ENCODE data around the gene HES4. TPM values are rescaled to one million over a fixed set of nuclear protein-coding genes. Genes with fewer than 3 reads are reported as not detected.
A peak's percentile ranks its signal among the peaks of the same experiment; 100 is the strongest.

HES4 gene
- total RNA-seq (2014; rRNA removed; shearing (Covaris generic)), result 3.6 and 17.7 TPM in 2 replicates

DNA sequence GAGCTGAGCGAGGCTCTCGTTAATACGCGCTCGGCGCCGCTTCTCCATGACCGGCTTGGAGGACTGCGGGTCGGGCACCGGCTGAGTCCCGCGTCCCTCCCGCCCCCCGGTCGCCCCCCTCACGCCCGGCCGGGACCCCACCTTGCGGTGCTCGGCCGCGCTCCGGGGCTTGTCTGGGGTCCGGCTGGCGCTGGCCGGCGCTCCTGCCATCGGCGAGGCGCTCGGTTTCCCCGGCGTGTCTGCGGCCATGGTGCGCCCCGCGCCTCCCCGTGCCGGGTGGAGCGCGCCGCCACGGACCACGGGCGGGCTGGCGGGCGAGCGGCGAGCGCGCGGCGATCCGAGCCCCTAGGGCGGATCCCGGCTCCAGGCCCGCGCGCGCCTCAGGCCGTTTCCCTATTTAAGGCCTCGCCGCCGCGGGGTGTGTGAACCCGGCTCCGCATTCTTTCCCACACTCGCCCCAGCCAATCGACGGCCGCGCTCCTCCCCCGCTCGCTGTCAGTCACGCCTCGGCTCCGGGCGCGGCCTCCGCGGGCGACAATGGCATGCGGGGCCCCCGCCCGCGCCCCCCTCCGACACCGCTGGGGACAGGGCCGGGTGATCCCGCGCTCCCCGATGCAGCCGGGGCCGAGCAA lies at the start of gene HES4:
TSS of gene HES4 (minus strand) at position 373 of the 632 bp plus-strand sequence. CDS start at position 249, 124 bp downstream.
- peak; percentile 87 for DNase-seq (ENCODE audit: low spot score)

GRCh38 chr1:1048765-1049164 lies 48.9 kb upstream of the HES4 start:
- DNase-seq (ENCODE audit: low spot score), result no peak

DNA sequence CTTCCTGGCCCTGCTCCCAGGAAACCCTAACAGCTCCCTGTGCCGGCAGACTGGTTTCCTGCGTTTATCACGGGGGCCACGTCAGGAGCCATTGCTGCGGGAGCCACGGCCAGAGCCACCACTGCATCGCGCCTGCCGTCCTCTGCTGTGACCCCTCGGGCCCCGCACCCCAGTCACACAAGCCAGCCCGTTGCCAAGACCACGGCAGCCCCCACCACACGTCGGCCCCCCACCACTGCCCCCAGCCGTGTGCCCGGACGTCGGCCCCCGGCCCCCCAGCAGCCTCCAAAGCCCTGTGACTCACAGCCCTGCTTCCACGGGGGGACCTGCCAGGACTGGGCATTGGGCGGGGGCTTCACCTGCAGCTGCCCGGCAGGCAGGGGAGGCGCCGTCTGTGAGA lies 48.1 kb upstream of the HES4 start:
- no peak for DNase-seq (ENCODE audit: low spot score)

DNA sequence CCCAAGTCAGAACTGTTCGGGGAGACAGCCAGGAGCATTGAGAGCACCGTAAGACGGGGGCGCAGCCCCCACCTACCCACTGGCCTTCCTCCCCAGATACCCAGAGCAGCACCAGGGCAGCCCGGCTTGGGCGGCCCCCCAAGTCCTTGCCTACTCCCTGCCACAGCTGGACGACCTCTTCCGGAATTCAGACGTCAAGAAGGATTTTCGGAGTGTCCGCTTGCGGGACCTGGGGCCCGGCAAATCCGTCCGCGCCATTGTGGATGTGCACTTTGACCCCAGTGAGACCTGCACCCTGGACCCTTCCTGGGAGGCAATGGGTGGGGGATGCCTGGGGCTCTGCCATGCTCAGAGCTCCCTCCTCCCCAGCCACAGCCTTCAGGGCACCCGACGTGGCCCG lies 47.5 kb upstream of the HES4 start:
- DNase-seq (ENCODE audit: low spot score), result no peak

DNA sequence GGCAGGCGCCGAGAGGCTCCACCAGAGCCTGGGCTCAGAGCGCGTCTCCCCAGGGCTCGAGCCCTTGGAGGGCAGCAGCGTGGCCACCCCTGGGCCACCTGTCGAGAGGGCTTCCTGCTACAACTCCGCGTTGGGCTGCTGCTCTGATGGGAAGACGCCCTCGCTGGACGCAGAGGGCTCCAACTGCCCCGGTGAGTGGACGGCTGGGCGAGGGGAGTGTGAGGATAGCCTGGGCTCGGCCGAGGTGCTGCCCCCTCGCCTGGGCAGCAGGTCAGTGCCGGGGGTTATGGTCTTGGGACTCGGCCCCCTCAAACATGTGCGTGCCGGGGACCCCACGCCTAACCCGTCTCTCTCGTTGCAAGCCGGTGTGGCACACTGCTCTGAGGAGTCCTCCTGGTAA lies 46.9 kb upstream of the HES4 start:
- no peak for DNase-seq (ENCODE audit: low spot score)

DNA sequence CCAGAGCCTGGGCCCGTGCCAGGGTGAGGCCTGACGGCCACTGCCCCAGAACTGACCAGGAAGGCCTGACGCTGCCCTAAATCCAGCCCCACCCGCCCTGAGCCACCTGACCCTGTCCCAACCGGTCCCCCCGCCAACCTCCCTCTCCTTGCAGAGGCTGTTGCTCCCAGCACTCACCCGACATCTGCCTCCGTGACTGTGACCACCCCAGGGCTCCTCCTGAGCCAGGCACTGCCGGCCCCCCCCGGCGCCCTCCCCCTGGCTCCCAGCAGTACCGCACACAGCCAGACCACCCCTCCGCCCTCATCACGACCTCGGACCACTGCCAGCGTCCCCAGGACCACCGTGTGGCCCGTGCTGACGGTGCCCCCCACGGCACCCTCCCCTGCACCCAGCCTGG lies 46.3 kb upstream of the HES4 start:
- no peak for DNase-seq (ENCODE audit: low spot score)

DNA sequence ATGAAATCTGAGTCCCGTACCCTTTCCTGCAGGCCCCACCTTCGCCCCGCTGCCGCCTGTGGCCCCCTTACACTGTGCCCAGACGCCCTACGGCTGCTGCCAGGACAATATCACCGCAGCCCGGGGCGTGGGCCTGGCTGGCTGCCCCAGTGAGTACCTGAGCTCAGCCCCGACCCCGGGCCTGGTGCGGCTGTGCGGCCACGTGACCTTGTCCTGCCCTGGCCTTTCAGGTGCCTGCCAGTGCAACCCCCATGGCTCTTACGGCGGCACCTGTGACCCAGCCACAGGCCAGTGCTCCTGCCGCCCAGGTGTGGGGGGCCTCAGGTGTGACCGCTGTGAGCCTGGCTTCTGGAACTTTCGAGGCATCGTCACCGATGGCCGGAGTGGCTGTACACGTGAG lies 45.2 kb upstream of the HES4 start:
- DNase-seq (ENCODE audit: low spot score), result no peak

DNA sequence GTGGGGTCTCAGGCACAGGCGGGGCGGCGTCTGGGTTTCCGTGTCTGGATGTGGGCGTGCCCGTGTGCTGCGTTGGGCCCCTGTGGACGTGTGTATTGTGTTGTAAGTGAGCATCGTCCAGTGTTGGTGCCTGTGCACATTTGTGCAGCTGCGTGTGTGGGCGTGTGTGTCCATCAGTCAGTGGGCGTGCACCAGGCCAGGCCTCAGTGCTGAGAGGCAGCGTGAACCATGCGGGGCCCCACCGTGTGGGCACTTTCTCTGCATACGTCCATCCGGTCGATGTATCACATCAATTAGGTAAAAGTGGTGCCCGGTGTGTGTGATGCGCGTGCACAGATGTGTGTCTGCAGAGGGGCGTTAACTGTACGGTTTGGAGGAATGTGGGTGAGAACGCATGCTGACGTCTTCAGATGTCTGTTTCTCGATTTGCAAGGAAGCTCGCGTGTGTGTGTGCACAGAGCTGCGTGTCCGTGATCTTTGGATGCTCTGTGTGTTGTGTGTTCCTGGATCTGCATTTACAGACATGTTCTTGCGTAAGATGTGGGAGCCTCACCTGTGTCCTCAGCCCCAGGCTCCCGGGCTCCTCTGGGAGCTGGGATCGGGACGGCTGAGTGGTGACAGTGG lies 44.7 kb upstream of the HES4 start:
- DNase-seq (ENCODE audit: low spot score), result no peak

- no peak for DNase-seq (ENCODE audit: low spot score)
These were observed 44.0 kb upstream of the HES4 start for GRCh38 chr1:1043921-1044320.

DNA sequence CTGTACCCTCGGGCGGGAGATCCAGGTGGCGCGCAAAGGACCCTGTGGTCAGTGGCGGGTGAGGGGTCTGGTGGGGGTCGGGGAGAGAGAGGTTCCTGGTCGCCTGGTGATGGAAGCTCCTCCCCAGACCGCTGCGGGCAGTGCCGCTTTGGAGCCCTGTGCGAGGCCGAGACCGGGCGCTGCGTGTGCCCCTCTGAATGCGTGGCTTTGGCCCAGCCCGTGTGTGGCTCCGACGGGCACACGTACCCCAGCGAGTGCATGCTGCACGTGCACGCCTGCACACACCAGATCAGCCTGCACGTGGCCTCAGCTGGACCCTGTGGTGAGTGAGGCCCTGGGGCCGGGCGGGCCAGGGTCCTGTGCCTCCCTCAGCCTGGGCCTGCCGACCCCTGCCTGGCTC lies 43.5 kb upstream of the HES4 start:
- no peak for DNase-seq (ENCODE audit: low spot score)

GRCh38 chr1:1042835-1043234 lies 42.9 kb upstream of the HES4 start:
- DNase-seq (ENCODE audit: low spot score), result no peak

DNA sequence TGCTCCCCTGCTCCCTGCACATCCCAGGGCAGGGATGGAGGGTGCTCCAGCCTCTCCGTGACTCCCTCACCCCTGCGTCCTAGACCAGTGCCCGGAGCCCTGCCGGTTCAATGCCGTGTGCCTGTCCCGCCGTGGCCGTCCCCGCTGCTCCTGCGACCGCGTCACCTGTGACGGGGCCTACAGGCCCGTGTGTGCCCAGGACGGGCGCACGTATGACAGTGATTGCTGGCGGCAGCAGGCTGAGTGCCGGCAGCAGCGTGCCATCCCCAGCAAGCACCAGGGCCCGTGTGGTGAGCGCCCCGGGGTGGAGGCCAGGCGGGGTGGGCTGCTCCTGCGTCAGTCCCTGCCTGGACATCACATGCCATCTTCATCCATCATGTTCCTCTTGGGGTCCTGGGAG lies 42.0 kb upstream of the HES4 start:
- no peak for DNase-seq (ENCODE audit: low spot score)

DNA sequence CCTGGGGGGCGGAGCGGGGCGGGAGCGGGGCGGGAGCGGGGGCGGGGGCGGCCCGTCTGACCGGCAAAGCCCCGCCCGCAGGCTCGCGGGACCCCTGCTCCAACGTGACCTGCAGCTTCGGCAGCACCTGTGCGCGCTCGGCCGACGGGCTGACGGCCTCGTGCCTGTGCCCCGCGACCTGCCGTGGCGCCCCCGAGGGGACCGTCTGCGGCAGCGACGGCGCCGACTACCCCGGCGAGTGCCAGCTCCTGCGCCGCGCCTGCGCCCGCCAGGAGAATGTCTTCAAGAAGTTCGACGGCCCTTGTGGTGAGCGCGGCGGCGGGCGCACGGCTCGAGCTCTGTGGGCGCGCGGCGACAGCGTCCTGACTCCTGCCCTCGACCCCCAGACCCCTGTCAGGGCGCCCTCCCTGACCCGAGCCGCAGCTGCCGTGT lies 41.2 kb upstream of the HES4 start:
- DNase-seq (ENCODE audit: low spot score), result no peak

DNA sequence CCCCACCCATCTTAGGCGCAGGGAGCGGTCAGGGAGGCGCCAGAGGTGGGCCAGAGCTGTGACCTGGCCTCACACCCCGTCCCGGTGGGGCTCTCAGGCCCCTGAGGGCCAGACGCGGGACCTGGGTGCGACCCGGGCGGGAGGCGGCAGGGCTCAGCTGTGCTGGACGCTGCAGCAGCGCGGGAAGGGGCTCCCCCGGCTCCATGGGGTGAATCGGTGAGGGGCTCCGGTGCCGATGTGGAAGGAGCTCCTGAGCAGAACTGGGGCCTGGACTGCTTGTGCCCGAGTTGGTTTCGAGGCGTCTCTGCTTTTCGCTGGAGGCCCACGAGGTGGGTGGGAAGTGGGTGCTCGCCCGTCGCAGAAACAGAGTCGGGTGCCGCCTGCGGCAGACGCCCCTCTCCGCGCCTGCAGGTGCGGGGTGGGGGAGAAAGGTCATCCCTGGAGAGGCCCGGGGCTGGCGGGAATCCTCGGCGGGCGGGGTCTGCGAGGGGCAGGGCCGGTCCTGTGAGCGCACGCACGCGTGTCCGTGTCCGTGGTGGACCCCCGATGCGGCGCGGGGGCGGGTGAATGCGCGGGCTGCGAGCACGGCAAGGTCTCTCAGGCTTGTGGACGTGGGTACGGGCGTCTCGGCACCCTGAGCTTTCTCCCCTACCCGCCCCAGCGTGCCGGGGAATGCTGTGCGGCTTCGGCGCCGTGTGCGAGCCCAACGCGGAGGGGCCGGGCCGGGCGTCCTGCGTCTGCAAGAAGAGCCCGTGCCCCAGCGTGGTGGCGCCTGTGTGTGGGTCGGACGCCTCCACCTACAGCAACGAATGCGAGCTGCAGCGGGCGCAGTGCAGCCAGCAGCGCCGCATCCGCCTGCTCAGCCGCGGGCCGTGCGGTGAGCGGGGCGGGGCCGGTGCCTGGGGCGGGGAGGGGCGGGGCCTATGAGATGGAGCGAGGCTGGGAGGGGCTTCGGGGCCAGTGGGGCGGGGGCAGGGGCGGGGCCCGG lies 40.4 kb upstream of the HES4 start:
- DNase-seq (ENCODE audit: low spot score), result no peak

DNA sequence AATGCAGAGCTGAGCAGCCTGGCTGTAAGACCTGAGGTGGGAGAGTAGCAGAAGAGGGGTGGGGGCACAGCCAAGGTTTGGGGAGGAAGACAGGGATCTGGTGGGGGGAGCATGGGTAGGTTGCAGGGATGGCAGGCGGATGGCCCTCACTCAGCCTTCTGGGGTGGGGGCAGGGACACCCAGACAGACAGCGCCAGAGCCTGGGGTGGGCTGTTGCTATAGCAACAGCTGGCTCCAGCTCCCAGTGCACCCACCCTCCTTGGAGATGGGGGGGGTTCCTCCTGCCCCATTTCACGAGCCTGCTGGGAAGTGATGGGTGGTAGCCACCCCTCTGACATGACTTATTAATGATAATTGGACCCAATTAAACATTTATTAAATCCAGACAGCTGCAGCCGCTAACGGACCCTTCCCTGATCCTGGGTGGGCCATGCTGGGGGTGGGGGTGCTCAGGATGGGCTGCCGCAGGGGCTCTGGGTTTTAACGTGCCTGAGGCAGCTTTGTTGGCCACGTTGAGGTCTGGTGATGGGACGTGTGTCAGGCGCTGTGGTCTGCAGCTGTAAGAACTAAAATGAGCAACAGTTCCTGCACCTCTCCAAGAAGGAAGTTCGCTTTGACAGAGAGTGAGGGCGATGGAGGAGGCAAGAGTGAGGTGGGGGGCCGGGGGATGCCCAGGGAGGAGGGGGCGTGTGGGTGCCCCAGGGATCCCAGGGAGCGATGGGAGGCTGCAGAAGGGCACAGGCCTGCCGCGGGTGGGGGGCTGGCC lies 39.4 kb upstream of the HES4 start:
- DNase-seq (ENCODE audit: low spot score), result no peak

- DNase-seq (ENCODE audit: low spot score), result no peak
These were observed 38.8 kb upstream of the HES4 start for GRCh38 chr1:1038694-1039093.

- DNase-seq (ENCODE audit: low spot score), result no peak
These were observed 37.8 kb upstream of the HES4 start for GRCh38 chr1:1037366-1038327.

- no peak for DNase-seq (ENCODE audit: low spot score)
These were observed 35.5 kb upstream of the HES4 start for GRCh38 chr1:1035291-1035943.

DNA sequence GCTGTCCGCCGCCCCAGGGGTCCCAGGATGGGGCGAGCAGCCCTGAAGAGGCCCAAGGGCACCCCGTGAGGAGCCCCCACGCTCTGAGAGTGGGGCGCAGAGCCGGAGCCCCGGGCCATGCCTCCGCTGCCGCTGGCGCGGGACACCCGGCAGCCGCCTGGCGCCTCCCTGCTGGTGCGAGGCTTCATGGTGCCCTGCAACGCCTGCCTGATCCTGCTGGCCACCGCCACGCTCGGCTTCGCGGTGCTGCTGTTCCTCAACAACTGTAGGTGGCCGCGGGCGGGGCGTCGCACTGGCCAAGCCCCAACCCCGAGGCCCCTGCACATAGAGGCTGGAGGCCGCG lies 34.5 kb upstream of the HES4 start:
- DNase-seq (ENCODE audit: low spot score), result no peak

DNA sequence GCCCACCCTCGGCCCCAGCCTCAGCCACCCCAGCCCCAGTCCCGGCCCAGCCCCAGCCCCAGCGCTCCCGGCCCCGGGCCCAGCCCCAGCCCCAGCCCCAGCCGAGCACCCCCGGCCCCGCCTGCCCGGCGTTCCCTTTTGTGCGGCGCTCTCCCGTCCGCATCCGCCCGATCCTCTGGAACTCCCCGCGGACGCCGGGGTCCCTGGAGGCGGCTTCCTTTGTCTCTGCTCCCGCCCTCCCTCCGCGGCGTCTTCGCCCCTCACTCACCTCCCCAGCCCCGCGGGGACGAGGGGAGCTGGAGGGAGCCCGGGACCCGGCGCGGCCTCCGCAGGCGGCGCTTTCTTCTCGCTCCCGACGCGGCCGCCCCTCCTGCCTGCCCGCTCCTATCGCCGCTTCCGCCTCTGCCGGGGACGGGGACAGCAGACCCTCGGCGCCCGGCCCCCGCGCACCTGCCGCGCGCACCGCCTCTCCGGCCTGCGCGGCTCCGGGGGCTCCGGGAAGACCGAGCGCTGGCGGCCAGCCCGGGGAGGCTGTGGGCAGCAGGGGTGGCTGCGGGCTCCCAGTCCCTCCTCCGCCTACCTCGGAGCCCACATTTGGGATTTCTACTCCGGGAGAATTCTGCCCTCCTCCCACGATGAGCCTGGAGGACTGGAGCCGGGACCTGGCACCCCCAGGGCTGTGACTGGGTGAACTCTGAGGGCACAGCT lies 34.0 kb upstream of the HES4 start:
- no peak for DNase-seq (ENCODE audit: low spot score)
